HepG2 (cell line): ENCODE results near the gene CLDN11. TPM values are rescaled to one million over a fixed set of nuclear protein-coding genes. Genes with fewer than 3 reads are reported as not detected.

Experiments
- EHMT2 ChIP-seq: fragments of 200-600 bp; sonication (generic); IDR thresholded peaks from 2 replicates; pipeline ENCODE4 v1.7.0; 2017; ENCODE audit warnings: antibody characterized with exemption, low read depth, low read length, borderline replicate concordance
- HDAC2 ChIP-seq: sonication (generic); formaldehyde crosslinking; IDR thresholded peaks from 2 replicates; pipeline ENCODE4 v1.4.0; 2020; ENCODE audit warnings: missing genetic modification reagents
- KLF15 ChIP-seq: sonication (generic); formaldehyde crosslinking; IDR thresholded peaks from 2 replicates; pipeline ENCODE4 v1.8.1; 2023; ENCODE audit warnings: borderline replicate concordance, mild to moderate bottlenecking, inconsistent platforms, missing genetic modification reagents, mixed read lengths
- NFKB2 ChIP-seq: sonication (generic); formaldehyde crosslinking; IDR thresholded peaks from 2 replicates; pipeline ENCODE4 v1.4.0; 2020; ENCODE audit warnings: missing genetic modification reagents, borderline replicate concordance
- ZMYM3 ChIP-seq: sonication (generic); formaldehyde crosslinking; IDR thresholded peaks from 2 replicates; pipeline ENCODE4 v1.5.1; 2020; ENCODE audit warnings: mild to moderate bottlenecking, missing genetic modification reagents
- ZNF567 ChIP-seq: sonication (generic); formaldehyde crosslinking; IDR thresholded peaks from 2 replicates; pipeline ENCODE4 v1.8.1; 2023; ENCODE audit warnings: mild to moderate bottlenecking, missing genetic modification reagents, borderline replicate concordance
- ZNF747 ChIP-seq: sonication (generic); formaldehyde crosslinking; IDR thresholded peaks from 2 replicates; pipeline ENCODE4 v1.8.1; 2023; ENCODE audit warnings: missing genetic modification reagents, mild to moderate bottlenecking, borderline replicate concordance
- ZNF788 ChIP-seq: sonication (generic); formaldehyde crosslinking; IDR thresholded peaks from 2 replicates; pipeline ENCODE4 v1.5.0; 2020; ENCODE audit warnings: mild to moderate bottlenecking, missing genetic modification reagents, borderline replicate concordance
- polyA plus RNA-seq, 8 experiments: library from polyadenylated mRNA; depleted of rRNA in 3 of 8; stranded (reverse) in 7 of 8; unstranded in 1 of 8; fragments of >200 nt; fragmentation: Illumina TruSeq in 4 of 8; extraction: Trizol in 4 of 8; gene quantifications; 2 replicates each; pipeline versions ENCODE4 v1.2.1 to v1.2.3, GENCODE V29; 2011 to 2016; ENCODE audit warnings: low read depth in 4 of 8, missing spikeins in 1 of 8, mixed read lengths in 1 of 8; ENCODE audit not compliant: insufficient read depth in 1 of 8
- total RNA-seq, 5 experiments: library from RNA; depleted of rRNA; stranded (reverse); fragments of >200 nt; fragmentation: Illumina TruSeq; extraction: Trizol; gene quantifications; 2 replicates each; pipeline ENCODE4 v1.2.3, GENCODE V29; 2016; ENCODE audit warnings: low read depth in 1 of 5
- TF ChIP-seq, protein P1 (sequence below): sonication (generic); formaldehyde crosslinking; IDR thresholded peaks from 2 replicates; pipeline ENCODE4 v1.4.0; 2020; ENCODE audit warnings: mild to moderate bottlenecking, missing genetic modification reagents

Gene CLDN11
- total and polyA plus RNA-seq, 2 of the 13 experiments (the other 11 are each of a cell fraction or from before 2014, with no cell fraction given), result 4.2 to 4.9 TPM

DNA sequence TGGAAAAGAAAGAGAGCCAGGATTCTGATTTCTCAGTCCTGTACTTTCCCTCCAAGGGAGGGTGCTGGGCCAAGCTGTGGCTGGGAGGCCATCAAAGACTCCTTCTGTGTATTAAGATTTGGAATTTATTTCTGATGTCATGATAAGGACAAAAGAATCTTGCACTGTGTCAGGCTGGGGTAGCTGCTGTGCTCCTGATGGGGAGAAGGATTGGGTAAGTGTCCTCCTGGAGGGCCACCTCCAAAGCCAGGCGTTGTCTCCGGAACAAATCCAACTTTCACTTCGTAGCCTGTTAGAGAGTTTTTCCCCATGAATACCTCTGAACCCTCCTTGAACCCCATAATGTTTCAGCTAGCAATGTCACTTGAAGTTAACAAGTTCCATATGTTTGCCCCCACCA, 29.9 kb downstream of the CLDN11 start (continued):
- TF ChIP-seq EHMT2, result no peak
- TF ChIP-seq ZNF788 (CRISPR knock-in tag), result no peak
- TF ChIP-seq KLF15 (CRISPR knock-in tag), result no peak
- no peak for TF ChIP-seq ZNF747 (CRISPR knock-in tag)
- no peak for TF ChIP-seq NFKB2 (CRISPR knock-in tag)
- no peak for TF ChIP-seq ZNF567 (CRISPR knock-in tag)
- TF ChIP-seq ZMYM3 (CRISPR knock-in tag), result no peak
- TF ChIP-seq, protein P1, sequence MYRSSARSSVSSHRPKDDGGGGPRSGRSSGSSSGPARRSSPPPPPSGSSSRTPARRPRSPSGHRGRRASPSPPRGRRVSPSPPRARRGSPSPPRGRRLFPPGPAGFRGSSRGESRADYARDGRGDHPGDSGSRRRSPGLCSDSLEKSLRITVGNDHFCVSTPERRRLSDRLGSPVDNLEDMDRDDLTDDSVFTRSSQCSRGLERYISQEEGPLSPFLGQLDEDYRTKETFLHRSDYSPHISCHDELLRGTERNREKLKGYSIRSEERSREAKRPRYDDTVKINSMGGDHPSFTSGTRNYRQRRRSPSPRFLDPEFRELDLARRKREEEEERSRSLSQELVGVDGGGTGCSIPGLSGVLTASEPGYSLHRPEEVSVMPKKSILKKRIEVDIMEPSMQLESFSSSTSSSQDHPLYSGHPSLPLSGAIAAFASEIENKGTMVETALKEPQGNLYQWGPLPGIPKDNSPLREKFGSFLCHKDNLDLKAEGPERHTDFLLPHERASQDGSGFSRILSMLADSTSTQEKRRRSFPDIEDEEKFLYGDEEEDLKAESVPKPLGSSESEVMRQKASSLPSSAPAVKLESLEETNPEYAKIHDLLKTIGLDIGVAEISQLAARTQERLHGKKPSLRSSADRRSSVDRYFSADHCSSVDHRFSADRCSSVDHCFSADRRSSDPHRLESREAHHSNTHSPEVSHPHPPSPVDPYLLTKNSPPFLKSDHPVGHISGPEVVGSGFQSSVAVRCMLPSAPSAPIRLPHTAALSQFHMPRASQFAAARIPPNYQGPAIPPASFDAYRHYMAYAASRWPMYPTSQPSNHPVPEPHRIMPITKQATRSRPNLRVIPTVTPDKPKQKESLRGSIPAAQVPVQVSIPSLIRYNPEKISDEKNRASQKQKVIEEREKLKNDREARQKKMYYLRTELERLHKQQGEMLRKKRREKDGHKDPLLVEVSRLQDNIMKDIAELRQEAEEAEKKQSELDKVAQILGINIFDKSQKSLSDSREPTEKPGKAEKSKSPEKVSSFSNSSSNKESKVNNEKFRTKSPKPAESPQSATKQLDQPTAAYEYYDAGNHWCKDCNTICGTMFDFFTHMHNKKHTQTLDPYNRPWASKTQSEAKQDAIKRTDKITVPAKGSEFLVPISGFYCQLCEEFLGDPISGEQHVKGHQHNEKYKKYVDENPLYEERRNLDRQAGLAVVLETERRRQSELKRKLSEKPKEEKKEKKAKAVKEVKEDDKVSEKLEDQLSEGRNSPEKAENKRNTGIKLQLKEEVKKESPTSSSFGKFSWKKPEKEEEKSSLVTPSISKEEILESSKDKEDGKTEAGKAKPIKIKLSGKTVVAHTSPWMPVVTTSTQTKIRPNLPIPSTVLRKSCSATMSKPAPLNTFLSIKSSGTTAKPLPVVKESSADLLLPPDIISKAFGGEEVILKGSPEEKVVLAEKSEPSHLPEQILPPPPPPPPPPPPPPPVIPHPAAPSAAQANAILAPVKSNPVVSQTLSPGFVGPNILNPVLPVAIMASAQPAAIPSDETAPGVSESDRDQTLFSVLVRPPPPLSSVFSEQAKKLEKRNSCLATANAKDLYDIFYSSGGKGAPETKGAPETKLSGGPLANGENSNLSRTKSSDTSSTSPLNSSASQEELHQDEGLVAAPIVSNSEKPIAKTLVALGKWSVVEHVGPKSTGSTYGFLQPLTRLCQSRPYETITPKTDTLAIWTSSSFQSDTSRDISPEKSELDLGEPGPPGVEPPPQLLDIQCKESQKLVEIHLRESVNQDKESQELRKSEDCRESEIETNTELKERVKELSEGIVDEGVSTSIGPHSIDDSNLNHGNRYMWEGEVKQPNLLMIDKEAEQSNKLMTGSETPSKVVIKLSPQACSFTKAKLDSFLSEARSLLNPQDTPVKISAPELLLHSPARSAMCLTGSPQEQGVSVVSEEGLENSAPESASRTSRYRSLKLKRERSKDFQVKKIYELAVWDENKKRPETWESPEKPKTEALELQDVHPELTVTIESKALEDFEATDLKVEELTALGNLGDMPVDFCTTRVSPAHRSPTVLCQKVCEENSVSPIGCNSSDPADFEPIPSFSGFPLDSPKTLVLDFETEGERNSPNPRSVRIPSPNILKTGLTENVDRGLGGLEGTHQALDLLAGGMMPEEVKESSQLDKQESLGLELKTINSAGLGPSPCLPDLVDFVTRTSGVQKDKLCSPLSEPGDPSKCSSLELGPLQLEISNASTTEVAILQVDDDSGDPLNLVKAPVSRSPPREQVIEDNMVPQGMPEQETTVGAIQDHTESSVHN (CRISPR knock-in tag), result no peak
- no peak for TF ChIP-seq HDAC2 (CRISPR knock-in tag)
- TF ChIP-seq, all 625 proteins: peak for 0
